HG03159 (cell line): Measurements from ENCODE around the gene NDUFB5.

ENCODE experiments used
- ATAC-seq: cut with Tn5 transposase; IDR thresholded peaks from one replicate; pipeline ENCODE4 v1.9.1; 2021; ENCODE audit warnings: mild to moderate bottlenecking, moderate library complexity; ENCODE audit not compliant: unreplicated experiment

Gene NDUFB5

DNA sequence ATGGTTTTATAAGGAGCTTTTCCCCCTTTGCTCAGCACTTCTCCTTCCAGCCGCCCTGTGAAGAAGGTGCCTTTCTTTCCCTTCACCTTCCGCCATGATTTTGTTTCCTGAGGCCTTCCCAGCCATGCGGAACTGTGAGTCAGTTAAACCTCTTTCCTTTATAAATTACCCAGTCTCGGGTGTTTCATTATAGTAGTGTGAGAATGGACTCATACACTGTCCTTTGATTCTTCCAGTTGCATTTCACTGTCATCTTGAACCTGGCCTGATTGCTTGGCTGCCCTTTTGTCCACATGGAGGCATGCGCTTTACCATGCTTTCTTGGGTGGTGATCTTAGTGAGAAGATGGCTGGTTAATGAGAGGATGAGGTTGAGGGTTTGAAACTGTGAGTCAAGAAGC is 71.5 kb downstream of the NDUFB5 start:
- ATAC-seq: no peak
